Thoracic aorta (tissue), 2 donors: ENCODE measurements around the gene ST6GALNAC6. TPM values are rescaled to one million over a fixed set of nuclear protein-coding genes. Genes with fewer than 3 reads are reported as not detected.

Experiments used
- ATAC-seq: fragments of 150-250 bp; one replicate; pipeline ENCODE4 v1.8.0; 2017; ENCODE audit warnings: low read depth; ENCODE audit not compliant: insufficient number of reproducible peaks, low FRiP score
- DNase-seq: peaks from one replicate; pipeline ENCODE4 v3.0.0-alpha.2; 2020; ENCODE audit warnings: low spot score
- H3K27ac ChIP-seq, 2 donors: fragments of 200-600 bp; sonication (generic); 1 replicate in 1 of 2; 2 replicates in 1 of 2; pipeline ENCODE4 v1.5.1; 2016; ENCODE audit warnings: mild to moderate bottlenecking in 2 of 2, moderate library complexity in 2 of 2
- H3K27me3 ChIP-seq: fragments of 200-600 bp; sonication (generic); replicated peaks from 2 replicates; pipeline ENCODE4 v1.6.0; 2016; ENCODE audit warnings: mild to moderate bottlenecking; ENCODE audit not compliant: insufficient read depth
- H3K36me3 ChIP-seq: fragments of 200-600 bp; sonication (generic); one replicate; pipeline ENCODE4 v1.5.1; 2016
- H3K4me1 ChIP-seq, 2 donors: fragments of 200-600 bp; sonication (generic); 1 replicate in 1 of 2; 2 replicates in 1 of 2; pipeline versions ENCODE4 v1.5.1 to v1.6.0; 2016; ENCODE audit warnings: low read depth in 2 of 2, mild to moderate bottlenecking in 1 of 2; ENCODE audit not compliant: control insufficient read depth in 1 of 2
- H3K4me3 ChIP-seq: fragments of 200-600 bp; sonication (generic); 2 replicates; pipeline ENCODE4 v1.5.1; 2016; ENCODE audit warnings: mild to moderate bottlenecking
- H3K9me3 ChIP-seq: fragments of 200-600 bp; sonication (generic); 2 replicates; pipeline ENCODE4 v1.5.1; 2016
- total RNA-seq, 2 donors: library from RNA; depleted of rRNA; stranded (reverse); fragments of >200 nt; gene quantifications; one replicate each; pipeline versions ENCODE4 v1.1.0 to v1.2.3, GENCODE V29; 2016
- TF ChIP-seq, protein P1 (sequence below): fragments of 200-600 bp; sonication (generic); IDR thresholded peaks from one replicate; pipeline ENCODE4 v1.5.1; 2019; ENCODE audit warnings: antibody characterized with exemption

Gene ST6GALNAC6
- total RNA-seq, 2 donors from 2014 or later, result 140 to 221 TPM

DNA sequence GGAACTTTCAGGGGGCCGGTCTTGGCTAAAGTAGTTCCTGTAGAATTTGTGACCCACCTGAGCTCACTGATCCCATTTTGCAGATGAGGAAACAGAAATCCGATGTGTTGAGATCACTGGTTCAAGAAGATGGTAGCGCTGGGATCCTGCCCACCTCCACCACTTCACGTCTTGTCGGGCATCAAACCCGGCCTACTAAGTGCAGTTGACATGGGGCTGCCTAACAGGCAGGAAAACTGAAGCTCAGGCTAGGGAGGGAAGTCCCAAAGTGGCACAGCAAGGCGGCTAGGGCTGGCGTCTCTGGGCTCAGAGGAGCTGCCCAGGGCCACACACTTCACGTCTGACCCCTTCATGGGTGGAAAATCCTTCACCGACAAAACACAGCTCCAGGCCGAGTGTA, 44.4 kb downstream of the ST6GALNAC6 start:
- Histone ChIP-seq H3K27ac (peak overlapping the region; percentile 92 to 95), H3K27me3 (no peaks in the 10 kb centered on the region), H3K9me3 (no peaks in the 10 kb centered on the region), H3K4me1 (peaks cover 53 to 96% of the 10 kb centered on the region in 2 donors), H3K4me3 (peak overlapping the region; percentile 91), H3K36me3 (peaks cover 5% of the 10 kb centered on the region)
- TF ChIP-seq, protein P1, sequence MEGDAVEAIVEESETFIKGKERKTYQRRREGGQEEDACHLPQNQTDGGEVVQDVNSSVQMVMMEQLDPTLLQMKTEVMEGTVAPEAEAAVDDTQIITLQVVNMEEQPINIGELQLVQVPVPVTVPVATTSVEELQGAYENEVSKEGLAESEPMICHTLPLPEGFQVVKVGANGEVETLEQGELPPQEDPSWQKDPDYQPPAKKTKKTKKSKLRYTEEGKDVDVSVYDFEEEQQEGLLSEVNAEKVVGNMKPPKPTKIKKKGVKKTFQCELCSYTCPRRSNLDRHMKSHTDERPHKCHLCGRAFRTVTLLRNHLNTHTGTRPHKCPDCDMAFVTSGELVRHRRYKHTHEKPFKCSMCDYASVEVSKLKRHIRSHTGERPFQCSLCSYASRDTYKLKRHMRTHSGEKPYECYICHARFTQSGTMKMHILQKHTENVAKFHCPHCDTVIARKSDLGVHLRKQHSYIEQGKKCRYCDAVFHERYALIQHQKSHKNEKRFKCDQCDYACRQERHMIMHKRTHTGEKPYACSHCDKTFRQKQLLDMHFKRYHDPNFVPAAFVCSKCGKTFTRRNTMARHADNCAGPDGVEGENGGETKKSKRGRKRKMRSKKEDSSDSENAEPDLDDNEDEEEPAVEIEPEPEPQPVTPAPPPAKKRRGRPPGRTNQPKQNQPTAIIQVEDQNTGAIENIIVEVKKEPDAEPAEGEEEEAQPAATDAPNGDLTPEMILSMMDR, result no peak
- ATAC-seq, result no peak
- no peak for DNase-seq

DNA sequence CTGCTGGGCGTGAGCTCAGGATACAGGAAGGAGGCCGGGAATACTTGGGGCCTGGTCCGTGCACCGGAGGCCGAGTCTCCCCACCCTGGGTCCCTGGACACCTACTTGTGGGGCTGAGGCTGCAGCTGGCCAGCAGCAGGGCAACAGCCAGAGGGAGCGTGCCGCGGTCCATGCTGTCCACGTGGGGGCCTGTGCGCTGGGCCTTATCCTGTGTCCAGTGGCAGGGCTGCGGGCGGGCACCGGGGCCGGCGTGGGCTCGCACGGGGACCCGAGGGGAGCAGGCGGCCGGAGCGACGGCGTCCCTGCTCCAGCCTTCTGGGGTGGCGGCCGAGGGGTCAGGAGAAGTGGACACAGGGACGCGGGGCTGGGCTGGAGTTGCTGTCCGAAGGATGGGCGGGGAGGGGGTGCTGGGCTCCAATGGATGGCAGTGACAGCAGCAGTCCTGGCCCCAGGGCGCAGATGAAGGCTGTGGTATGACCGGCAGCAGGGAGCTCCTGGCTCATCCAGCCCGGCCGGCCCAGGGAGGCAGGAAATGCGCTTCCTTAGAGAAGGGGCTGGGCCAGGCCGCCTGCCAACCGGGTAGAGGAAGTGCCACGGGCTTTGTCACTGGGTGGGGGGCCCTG, 45.1 kb downstream of the ST6GALNAC6 start, which contains the start of gene ENG:
TSS of gene ENG (minus strand) at position 475 of the 623 bp plus-strand sequence. CDS start at position 172, 303 bp downstream.
- ATAC-seq, result no peak
- peak within 1 kb of the TSS; percentile 92 to 95 for H3K27ac ChIP-seq
- H3K27me3 ChIP-seq, result no peaks in the 10 kb centered on the region
- DNase-seq, result no peak
- peaks cover 4% of the 10 kb centered on the region for H3K9me3 ChIP-seq
- peaks cover 46 to 89% of the 10 kb centered on the region in 2 donors for H3K4me1 ChIP-seq
- TF ChIP-seq, protein P1, result no peak
- H3K36me3 ChIP-seq, result peaks cover 6% of the 10 kb centered on the region
- peak within 1 kb of the TSS; percentile 91 for H3K4me3 ChIP-seq

DNA sequence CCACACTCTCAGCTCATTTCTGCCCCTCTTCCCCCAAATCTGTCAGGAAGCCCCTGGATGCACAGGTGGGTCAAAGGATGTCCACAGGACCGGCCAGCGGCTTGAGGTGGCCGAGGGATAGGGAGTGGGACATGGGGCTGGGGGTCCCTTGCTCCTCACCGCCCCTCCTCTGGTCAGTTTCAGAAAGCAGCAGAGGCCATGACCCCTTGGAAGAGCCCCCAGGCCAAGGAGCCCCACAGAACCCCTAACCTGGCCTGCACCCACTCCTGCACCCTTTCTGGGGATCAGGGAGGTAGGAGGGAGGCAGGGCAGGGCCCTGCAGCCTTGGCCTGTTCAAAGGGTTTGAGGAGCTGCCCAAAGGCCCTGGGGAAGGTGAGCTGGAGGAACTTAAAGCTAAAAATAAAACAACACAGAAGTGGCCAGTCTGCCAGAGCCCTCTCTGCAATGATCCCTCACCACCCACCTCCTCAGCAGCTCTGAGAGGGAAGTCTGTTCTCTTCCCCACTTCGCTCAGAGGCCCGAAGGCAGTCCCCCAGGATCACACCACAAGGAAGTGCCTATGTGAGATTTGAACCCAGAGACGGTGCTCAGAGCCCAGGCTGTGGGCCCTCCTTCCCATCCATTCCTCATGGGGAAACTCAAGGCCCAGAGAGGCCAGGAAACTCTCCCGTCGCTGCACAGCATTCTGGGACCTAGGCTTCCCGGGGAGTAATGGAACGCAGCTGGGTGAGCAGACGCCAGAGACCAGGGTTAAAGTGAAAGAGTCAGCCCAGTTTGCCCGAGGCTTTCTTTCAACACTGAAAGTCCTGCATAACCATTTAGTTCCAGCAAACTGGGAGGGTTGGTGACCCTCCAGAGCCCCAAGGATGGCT, 45.9 kb downstream of the ST6GALNAC6 start:
- ATAC-seq (no peak), DNase-seq (no peak)
- TF ChIP-seq, protein P1, result no peak
- H3K27me3 ChIP-seq, result no peaks in the 10 kb centered on the region
- peaks cover 5% of the 10 kb centered on the region for H3K9me3 ChIP-seq
- H3K4me1 ChIP-seq, result peaks cover 38 to 82% of the 10 kb centered on the region in 2 donors
- H3K4me3 ChIP-seq, result peak overlapping the region; percentile 91
- H3K36me3 ChIP-seq, result peaks cover 10% of the 10 kb centered on the region
- peak overlapping the region; percentile 92 to 95 for H3K27ac ChIP-seq

DNA sequence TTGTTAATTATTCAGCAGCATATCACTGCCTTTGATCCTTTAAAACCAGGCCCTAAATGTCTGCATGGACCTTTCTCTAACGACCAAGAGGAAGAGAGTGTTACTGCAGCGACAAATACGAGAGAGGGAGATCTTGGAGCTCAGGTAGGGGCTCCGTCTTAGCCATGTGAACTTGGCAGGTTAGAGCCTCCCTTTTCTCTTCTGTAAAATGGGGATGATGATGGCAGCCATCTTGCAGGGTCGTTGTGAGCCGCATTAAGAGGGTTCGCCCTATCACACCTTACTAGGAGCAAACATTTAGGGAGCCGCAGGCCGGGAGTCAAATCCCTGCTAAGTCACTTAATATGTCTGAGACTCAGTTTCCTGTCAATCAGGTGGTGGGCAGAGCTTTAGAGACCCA, 46.6 kb downstream of the ST6GALNAC6 start:
- Histone ChIP-seq H3K27me3 (no peaks in the 10 kb centered on the region), H3K4me3 (peak overlapping the region; percentile 91), H3K4me1 (peaks cover 31 to 82% of the 10 kb centered on the region in 2 donors), H3K9me3 (peaks cover 5% of the 10 kb centered on the region), H3K27ac (peak overlapping the region; percentile 92 to 95), H3K36me3 (peaks cover 10% of the 10 kb centered on the region)
- ATAC-seq (no peak), DNase-seq (no peak)
- TF ChIP-seq, protein P1, result no peak

DNA sequence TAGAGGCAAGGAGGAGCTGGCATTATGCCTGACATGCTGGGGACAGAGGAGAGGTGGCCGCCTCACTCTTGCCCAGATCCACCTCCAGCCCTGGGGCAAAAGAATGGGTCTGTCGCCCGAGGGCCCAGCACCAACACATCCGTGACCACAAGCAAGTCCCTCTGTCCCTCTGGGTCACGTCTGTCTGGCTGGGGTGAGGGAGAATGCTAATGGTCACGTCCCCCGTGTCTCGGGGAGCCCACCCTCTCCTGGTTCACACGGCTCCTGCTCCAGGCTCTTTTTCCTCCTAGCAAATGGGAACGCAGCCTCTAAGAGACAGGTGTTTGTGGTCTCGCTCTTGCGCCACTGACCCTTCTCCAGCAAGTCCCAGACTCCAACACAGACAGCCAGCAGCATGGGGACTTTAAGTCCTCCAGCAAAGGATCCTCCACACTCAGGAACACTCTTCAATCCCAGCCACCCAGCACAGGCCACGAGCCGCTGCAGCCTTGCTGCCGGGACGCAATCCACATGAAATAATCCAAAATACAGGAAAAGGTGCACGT, 49.0 kb downstream of the ST6GALNAC6 start:
- ATAC-seq (no peak), DNase-seq (no peak)
- Histone ChIP-seq H3K36me3 (peaks cover 10% of the 10 kb centered on the region), H3K4me1 (peaks cover 50 to 82% of the 10 kb centered on the region in 2 donors), H3K9me3 (peaks cover 5% of the 10 kb centered on the region), H3K4me3 (peak overlapping the region; percentile 91), H3K27ac (peak overlapping the region; percentile 45 to 95), H3K27me3 (no peaks in the 10 kb centered on the region)
- TF ChIP-seq, protein P1, result no peak
